ENCODE data around the gene COLEC11.

GRCh38 chr2:3606370-3607201 lies 11.7 kb downstream of the COLEC11 start:
- TF ChIP-seq CTCF (IDR thresholded peaks at IDR 0.05) (no peak), ZFX (IDR thresholded peaks at IDR 0.05; ENCODE audit: borderline replicate concordance) (no peak)
